ENCODE results near the gene CHKA.

Gene CHKA

DNA sequence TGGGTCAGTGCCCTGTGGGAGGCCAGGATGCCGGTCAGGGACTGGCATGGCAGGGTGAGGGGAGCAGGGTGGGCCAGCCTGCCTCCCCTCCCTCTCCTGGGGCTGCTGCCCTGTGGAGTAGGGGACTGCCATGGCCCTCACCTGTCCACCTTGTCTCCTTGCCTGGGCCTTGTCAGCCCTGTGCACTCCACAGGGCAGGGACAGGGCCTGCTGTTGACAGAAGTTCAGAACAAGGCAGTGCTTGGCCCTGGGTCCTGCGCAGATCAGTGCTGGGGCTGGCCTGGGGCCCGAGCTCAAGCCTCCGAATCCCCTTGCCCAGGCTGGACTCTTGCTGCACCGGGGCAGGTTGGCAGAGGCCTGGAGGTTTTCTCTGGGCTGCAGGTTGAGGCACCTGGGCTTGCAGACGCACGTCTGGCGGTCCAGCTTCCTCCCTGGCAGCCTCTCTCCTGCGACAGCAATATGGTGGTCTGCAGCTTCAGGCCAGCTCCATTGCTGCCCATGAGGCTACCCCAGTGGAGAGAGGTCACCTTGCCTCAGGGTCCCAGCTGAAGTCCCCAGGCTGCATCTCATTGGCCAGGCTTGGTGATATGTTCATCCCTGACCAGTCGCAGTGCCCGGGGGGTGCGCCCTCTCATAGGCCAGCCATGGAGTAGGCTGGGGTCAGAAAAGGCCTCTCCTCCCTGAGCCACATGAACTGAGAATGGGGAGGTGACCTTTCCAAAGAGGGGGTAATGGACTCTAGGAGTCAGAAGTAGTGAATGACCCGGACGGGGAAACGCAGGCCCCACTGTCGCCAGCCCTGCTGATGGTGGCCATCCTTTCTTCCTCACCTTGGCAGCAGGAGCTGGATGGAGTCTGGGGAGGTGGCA is 21.5 kb upstream of the CHKA start:
- no peak for DNase-seq (ENCODE audit: low read depth in 1 of 2, low spot score in 1 of 2)

DNA sequence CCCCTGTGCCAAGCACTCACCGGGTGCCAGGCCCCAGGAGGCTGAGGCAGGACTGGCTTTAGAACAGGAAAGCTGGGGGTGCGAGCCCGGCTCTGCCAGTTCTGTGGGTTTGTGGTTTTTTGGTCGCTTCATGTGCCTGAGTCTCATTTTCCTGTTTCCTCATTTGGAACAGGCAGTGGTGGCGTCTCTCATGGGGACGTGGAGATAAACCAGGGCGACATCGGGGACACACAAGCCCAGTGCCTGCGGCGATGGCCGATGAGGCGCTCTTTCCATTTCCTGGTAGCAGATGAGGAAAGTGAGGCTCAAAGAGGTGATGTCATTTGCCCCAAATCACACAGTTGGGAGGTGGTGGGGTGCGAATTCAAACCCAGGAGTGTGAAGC is 20.8 kb upstream of the CHKA start:
- no peak for DNase-seq (ENCODE audit: low read depth in 1 of 2, low spot score in 1 of 2)

DNA sequence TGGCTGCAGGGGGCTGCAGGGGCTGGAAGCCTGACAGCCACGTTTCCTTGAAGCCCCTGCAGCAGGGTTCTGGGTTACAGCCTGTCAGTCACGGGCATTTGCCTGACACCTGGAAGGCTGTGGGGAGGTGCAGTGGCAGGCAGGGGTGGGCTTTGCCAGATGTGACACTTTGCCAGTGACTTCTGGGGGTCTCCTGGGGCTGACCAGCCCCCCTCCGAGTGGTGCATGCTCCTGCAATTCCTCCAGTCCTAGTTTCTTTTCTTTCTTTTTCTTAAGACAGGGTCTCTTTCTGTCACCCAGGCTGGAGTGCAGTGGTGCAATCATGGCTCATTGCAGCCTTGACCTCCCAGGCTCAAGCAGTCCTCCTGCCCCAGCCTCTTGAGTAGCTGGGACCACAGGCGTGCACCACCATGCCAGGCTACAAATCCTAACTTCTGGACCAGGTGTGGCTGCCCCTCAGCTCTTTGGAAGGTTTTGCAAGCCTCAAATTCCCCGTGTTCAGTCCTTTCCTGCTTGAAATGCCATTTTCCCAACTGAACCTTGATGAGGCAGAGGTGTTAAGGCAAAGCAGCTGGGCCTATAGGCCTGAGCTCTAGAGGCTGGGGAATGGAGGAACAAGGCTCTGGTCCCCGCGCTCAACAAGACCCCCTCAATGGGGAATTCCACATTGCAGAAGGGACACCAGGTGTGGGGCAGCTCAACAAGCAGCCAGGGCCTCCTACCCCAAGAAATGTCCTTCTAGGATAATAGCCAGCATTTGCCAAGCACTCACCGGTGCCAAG is 20.2 kb upstream of the CHKA start:
- DNase-seq (ENCODE audit: low read depth in 1 of 2, low spot score in 1 of 2): no peak

DNA sequence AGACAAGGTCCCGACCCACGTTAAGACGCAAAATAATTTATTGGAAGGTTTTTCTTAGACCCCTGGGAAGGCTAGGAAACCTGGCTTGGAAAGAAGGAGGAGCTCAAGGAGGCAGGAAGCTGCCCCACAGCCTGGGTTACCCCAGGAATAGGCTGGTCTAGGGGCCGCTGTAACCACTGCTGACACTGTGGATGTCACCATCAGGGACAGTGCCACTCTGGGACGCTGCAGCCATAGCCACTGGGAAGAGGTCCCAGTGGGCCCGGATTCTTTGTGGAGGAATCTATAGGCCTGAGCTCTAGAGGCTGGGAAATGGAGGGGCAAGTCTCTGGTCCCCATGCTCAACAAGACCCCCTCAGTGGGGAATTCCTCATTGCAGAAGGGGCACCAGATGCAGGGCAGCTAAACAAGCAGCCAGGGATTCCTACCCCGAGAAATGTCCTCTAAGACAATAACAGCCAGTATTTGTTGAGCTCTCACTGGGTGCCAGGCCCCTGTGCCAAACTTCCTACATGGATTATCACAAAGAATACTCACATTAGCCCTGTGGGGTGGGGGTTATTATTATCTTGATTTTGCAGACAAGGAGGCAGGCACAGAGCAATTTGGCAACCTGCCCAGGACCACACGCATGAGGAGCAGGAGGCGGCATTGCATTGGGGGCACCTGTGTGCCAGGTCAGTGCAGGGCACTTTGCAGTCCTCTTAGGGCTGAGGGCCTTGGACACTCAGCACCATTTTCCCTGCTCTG is 19.5 kb upstream of the CHKA start:
- DNase-seq (ENCODE audit: low read depth in 1 of 2, low spot score in 1 of 2): no peak

DNA sequence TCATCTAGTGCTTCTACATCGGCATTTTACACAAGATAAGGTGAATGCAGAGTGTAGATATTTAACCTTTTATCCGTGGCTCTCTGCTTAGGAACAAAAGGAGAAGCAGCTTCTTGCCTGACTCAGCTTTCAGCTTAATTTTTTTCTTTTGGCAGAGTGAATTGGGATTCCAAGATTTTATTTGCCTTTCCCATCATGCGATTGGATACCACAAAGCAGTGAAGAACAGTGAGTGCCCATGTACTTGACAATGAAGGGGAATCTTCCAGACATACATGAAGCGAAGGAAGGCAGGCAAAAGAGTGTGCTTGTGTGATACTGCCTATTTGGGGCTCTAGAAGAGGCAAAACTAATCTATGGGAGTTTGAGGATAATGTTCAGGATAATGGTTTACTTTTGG is 17.0 kb upstream of the CHKA start:
- DNase-seq (ENCODE audit: low read depth in 1 of 2, low spot score in 1 of 2): no peak

DNA sequence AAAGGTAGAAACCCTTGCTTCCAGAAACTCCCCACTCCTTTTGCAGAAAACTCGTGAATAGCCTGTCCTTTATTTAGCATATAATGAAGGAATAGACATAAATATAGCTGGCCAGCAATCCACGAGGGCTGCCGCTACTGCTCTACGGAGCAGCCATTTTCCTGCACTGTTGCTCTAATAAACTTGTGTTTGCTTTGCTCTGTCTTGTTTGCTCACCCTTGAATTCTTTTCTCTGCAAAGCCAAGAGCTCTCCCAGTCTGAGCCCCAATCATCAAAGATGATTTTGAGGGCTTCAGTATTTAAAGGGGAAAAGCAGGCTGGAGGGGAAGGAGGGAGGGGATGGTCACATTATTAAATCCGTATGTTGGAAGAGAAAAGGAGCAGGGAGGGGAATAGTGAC is 16.6 kb upstream of the CHKA start:
- no peak for DNase-seq (ENCODE audit: low read depth in 1 of 2, low spot score in 1 of 2)

DNA sequence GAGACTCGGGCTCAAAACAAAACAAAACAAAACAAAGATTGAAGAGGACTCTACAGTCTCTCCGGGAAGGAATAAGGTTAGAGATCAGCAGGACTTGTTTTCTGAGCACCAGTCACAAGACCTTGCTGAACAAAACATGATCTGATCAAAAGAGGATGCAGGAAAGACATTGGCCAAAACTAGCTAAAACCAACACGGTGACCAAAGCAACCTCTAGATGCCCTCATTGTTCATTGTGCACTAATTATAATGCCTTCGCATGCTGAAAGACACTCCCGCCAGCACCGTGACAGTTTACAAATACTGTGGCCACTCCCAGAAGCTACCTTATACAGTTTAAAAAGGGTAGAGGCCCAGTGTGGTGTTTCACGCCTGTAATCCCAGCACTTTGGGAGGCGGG is 15.7 kb upstream of the CHKA start:
- DNase-seq (ENCODE audit: low read depth in 1 of 2, low spot score in 1 of 2): no peak

DNA sequence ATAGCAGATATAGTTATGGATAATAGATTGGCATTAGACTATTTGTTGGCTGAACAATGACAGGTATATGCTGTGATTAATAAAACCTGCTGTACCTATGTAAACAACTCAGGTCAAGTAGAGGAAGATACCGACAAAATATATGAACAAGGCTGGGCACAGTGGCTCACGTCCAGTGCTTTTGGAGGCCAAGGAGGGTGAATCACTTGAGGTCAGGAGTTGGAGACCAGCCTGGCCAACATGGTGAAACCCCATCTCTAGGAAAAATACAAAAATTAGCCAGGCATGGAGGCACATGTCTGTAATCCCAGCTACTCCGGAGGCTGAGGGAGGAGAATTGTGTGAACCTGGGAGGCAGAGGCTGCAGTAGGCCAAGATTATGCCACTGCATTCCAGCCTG is 14.0 kb upstream of the CHKA start:
- no peak for DNase-seq (ENCODE audit: low read depth in 1 of 2, low spot score in 1 of 2)

DNA sequence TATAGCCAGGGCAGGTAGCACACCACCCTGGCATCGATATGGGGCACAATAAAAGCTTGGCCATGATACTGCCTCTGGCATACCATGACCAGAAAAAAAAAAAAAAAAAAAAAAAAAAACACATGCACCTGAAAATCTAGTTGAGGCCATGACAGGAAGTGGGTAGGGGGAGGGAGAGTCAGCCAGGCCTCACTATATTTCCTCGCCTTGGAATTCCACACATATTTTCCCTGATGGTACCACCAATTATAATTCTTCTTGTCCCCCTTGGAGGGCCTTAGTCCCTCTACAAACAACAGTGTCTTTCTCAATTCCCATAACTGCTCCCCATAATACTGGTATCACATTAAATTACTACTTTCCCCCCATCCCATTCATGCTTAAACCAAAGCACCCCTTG is 12.6 kb upstream of the CHKA start:
- no peak for DNase-seq (ENCODE audit: low read depth in 1 of 2, low spot score in 1 of 2)

DNA sequence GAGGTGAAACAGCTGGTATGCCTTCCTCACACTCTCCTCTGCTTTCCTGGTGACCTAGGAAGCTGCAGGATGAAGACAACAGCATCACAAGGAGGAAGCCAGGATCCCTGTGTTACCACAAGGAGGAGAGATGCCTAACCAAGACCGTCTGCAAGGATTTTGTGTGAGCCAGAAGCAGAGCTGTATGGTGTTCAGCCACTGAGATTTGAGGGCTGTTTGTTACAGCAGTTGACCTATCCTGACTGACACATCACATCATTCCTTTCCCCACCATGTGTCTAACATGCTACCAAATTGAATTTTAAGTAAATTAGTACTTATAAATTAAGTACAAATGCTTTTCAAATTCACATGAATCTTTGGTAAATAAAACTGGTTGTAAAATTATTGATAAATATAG is 8.9 kb upstream of the CHKA start:
- no peak for DNase-seq (ENCODE audit: low read depth in 1 of 2, low spot score in 1 of 2)

DNA sequence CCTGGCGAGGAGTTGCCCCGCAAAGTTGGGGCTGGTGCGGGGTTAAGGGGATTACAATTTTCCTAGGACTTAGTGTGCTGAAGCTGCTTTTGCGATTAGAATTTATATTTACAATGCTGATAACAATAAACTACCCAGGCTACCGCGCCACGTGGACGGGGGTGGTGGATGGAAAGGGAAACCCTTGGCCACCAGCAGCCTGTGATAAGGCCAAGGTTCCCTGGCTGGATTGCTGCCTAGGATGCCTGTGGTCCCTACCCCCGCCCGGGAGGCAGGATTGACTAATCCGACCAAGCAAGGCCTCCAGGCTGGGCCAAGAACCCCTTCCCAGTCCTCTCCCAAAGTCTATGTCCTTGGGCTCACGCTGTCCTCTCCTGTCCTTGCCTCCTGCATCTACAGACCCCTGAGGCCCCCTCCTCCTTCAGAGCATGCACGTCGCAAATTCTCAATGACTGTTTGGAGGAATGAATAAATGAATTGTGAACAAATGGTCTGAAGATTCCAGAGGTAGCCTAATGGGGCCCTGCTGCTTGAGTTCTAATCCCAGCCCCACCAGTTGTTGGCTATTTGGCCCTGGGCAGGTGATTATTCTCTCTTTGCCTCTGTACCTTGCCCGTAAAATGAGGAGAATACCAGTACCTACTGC is 7.6 kb upstream of the CHKA start:
- no peak for DNase-seq (ENCODE audit: low read depth in 1 of 2, low spot score in 1 of 2)

DNA sequence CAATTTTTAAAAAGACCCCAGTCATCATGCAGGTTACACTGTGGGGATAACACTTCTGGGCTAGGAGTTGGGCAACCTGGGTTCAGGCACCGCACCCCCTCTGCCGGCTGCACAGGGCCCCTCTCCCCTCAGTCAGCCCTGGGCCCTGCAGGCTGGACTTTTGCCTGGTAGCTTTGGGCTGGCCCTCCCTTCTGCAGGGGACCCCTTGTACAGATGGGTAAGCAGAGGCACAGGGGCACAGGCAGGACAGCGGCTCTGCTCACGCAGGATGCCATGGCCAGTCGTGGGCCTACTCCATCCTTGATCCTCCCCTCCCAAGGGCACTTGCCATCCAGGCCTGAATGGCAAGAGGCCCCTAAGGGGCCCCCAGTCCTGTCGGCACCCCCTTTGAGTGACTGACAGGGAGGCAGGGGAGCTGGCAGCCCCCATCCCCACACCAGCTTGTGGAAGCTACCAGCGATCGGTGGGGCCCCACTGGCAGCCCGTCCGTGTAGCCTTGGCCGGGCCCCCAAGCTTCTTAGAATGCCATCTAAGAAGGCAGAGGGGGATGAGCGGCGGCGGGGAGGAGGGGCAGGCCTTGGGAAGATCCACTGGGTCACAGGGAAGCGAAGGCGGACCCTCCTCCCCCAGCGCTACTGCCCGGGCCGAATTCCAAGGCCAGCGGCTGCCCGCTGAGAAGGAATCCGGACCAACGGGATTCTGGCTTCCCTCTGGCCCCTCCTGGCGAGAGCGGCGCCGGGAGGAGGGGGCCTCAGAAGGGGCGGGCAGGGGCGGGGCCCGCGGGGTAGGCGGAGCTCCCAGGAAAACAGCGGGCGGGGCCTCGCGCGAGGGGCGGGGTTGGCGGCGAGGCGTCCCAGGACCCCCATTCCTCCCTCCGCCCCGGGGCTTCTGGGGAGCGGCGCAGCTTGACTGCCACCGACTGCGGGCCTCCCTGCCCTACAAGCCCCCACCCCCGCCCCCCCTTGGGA is 6.8 kb upstream of the CHKA start:
- DNase-seq (ENCODE audit: low read depth in 1 of 2, low spot score in 1 of 2): no peak

DNA sequence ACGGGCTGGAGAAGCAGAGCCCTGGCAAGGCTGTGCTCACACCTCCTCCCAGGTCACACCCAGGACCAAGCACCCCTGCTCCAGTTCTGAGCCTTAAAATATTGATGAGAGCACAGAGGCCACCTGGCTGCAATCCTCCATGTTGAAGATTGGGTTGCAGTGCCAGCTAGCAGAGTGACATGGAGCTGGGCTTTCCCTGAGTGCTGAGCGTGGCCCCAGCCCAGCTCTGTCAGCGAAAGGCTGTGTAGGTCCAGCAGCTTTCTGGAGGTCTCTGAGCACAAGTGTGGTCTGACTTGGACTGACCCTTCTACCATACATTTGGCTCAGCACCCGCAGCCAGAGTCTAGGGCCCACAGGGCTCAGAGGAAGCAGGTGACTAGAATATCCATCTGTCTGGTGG is 4.0 kb upstream of the CHKA start:
- DNase-seq (ENCODE audit: low read depth in 1 of 2, low spot score in 1 of 2): no peak

DNA sequence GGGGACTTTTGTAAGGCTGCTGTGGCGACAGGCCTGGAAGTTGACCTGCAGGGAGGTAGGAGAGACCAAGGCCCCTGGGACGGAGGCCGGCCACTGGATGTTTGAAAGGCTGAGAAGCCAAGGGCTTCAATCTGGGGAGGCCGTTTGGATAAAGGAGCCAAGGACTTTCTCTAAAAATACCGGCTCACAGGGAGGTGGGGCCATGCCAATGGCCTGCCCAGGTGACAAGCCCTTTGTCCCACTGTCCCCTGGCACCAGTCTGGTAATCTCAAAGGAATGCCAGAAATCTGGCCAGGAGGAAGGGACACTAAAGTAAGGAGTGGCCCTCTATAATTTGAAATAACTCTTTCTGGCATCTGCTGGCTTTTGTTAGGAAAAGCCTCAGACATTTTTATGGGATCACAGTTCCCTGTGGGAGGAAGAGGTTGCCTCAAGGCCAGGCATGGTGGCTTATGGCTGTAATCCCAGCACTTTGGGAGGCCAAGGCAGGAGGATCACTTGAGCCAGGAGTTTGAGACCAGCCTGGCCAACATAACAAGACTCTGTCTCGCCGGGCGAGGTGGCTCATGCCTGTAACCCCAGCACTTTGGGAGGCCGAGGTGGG is 1.9 kb upstream of the CHKA start:
- DNase-seq (ENCODE audit: low read depth in 1 of 2, low spot score in 1 of 2): no peak

DNA sequence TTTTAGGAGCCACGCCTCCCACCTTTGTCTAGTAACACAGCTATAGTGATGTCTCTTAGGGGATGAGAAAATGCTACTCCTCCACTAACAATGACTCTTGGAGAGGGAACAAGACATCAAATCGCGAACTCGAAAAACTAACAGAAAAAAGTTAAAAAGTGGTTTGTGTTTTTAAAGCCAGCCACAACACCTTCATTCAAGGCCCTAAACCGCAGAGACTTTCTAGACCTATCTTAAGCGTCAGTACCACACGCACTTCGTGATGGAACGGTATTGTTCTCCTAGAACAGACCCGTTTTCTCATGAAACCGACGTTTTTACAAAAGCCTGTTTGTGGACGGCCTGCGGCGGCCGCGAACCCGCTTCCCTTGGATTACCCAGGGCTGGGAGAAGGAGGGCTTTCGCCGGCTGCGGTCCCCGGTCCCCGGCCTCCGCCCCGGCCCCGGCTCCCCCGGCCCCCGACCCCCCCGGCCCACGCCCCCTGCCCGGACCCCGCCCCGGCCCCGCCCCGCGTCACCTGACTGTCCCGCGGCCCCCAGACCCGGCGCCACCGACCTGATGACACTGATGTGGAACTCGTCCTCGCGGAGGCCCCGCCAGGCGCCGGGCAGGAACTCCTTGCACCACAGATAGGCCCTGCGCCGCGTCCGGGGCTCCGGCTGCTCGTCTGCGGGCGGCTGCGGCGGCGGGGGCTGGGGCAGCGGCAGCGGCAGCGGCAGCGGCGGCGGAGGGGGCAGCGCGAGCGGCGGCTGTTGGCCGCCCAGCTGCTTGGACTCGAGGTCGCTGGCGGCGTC is 718 bp downstream of the CHKA start:
- DNase-seq (ENCODE audit: low read depth in 1 of 2, low spot score in 1 of 2): peak in 1 of 2 donors; percentile 24

DNA sequence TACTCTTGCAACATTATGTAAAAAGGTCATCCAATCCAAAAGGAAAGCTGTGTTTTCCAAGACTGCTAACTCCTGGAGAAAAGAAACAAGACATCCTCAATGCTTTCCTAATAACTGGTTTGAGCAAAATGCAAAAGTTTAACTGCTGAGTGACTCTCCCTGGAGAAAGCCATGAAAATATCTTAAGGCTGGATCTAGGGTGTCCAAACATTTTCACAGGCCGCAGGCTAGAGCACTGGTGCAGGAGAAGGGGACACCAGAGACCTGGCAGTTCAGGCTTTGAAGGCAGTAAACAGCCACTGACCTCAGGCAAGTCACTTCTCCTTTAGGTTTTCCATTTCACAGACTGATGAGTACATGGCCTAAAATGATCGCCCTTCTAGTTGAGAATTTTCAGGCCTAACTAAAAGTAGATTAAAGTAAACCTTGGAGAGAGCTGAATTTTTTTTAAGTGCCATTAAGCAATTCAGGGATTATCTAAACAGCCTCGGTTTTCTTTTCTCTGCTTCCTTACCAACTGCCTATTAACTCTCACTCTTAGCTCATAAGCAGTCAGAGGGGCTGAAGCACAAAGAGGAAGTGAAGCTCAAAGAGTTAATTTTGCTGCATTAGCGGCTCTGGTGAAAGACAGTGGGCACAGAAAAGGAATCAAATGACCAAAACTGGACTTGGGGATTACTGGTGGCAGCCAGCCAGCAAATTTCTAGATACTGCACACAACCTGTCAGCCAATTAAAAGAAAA is 2.3 kb downstream of the CHKA start:
- DNase-seq (ENCODE audit: low read depth in 1 of 2, low spot score in 1 of 2): no peak

DNA sequence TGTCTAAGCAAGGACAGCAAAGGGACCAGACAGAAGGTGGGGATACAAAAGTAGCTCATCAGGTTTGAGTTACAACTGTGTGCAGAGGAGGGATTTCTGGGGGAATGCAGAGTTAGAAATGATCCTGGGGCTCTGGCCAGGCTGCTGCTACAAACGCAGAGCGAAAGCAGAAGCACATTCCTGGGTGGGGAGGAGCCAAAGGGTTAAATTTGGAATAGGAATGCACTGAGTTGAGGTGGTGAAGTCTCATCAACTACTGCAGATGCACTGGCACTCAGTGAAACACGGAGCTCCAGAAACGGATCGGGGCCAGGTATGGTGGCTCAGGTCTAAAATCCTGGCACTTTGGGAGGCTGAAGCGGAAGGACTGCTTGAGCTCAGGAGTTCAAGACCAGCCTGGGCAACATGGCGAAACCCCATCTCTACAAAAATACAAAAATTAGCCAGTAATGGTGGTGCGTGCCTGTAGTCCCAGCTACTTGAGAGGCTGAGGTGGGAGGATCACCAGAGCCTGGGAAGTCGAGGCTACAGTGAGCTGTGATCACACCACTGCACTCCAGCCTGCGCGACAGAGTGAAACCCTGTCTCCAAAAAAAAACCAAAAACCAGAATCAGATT is 3.2 kb downstream of the CHKA start:
- no peak for DNase-seq (ENCODE audit: low read depth in 1 of 2, low spot score in 1 of 2)

DNA sequence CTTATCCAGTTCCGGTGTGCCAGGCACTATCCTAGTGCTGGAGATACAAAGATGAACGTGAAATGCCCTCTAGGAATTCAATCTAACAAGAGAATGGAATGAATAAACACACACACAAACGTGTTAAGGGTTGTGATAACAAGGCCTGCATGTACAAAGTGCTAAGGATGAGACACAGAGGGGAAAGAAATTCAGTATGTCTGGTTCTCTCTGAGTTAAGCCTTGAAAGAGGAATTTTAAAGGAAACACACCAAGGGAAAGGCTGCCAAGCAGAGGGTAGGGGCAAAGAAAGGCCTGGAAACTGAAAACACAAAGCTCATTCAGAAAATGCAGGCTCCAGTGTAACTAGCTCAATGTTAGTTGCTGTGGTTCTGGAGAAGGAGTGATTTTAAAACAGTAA is 4.2 kb downstream of the CHKA start:
- DNase-seq (ENCODE audit: low read depth in 1 of 2, low spot score in 1 of 2): no peak
